ENCODE results near the gene LMO7. TPM values are rescaled to one million over a fixed set of nuclear protein-coding genes. Genes with fewer than 3 reads are reported as not detected.

The LMO7 gene
- total and polyA plus RNA-seq, 2 of the 8 experiments (the other 6 are each of a cell fraction or from before 2014, with no cell fraction given), result 8.1 to 28.3 TPM

- no peak overlapping the region for H3K18ac ChIP-seq (ENCODE audit: extremely low read depth, low read length)
- H2BK120ac ChIP-seq (replicated peaks; ENCODE audit: low read depth, low read length), result no peak overlapping the region
- H2BK15ac ChIP-seq (ENCODE audit: low read length), result no peak overlapping the region
- FAIRE-seq, result no peak
- H3K36me3 ChIP-seq (ENCODE audit: control insufficient read depth in 2 of 4, insufficient read depth in 4 of 4, low read length in 3 of 4), result peaks cover 0 to 2% (median 0%) of the 10 kb centered on the region in 4 experiments; a peak in 1 of 8 replicates
- peaks cover 0 to 3% (median 0%) of the 10 kb centered on the region in 4 experiments; a peak in 1 of 7 replicates for H3K4me1 ChIP-seq (replicated peaks in 1 of 4; ENCODE audit: control insufficient read depth in 3 of 4, insufficient read depth in 4 of 4, low read length in 3 of 4)
- no peak overlapping the region for H2BK20ac ChIP-seq (ENCODE audit: low read length)
- no peaks in the 10 kb centered on the region for H3K27me3 ChIP-seq (replicated peaks in 1 of 4; ENCODE audit: control insufficient read depth in 3 of 4, extremely low read depth in 1 of 4, insufficient read depth in 3 of 4, low read length in 3 of 4)
- H4K20me1 ChIP-seq (replicated peaks in 1 of 2; ENCODE audit: control insufficient read depth in 1 of 2, insufficient read depth in 2 of 2, low read length in 2 of 2), result no peaks in the 10 kb centered on the region
- H3K56ac ChIP-seq (replicated peaks; ENCODE audit: insufficient read length, low read depth, low read length), result no peak overlapping the region
- no peaks in the 10 kb centered on the region for H3K23me2 ChIP-seq (ENCODE audit: low read depth, low read length)
- H3K27ac ChIP-seq (ENCODE audit: low read depth, low read length), result no peak overlapping the region
- no peak overlapping the region for H3K9ac ChIP-seq (replicated peaks in 1 of 4; ENCODE audit: extremely low read depth in 1 of 4, low read depth in 3 of 4, low read length in 3 of 4)
- H2AFZ ChIP-seq (ENCODE audit: low read length), result no peak overlapping the region
- no peak overlapping the region for H3K14ac ChIP-seq (ENCODE audit: insufficient read length)
- no peak overlapping the region for H2BK12ac ChIP-seq (ENCODE audit: low read depth, low read length)
- WGBS, 2 experiments (ENCODE audit: extremely low coverage in 1 of 2, insufficient coverage in 1 of 2, insufficient read length in 1 of 2, insufficient replicate concordance in 2 of 2, low coverage in 1 of 2, low lambda C conversion rate in 2 of 2, missing lambda C conversion rate in 1 of 2), result 86% methylated on average over 1 of the region's 1 CpG; no CpG with 5 or more reads in 1 of the 2 experiments
- H2BK5ac ChIP-seq (ENCODE audit: low read depth, low read length), result no peak overlapping the region
- H4K91ac ChIP-seq (replicated peaks; ENCODE audit: insufficient read length, low read length), result no peak overlapping the region
- ChIA-PET CTCF (ENCODE audit: partially characterized antibody) (no interaction called here), POLR2A (ENCODE audit: partially characterized antibody) (no interaction called here)
- no peaks in the 10 kb centered on the region for H3K79me2 ChIP-seq (ENCODE audit: control insufficient read depth in 1 of 2, insufficient read depth in 2 of 2, low read length in 2 of 2)
- no peak for TF ChIP-seq ASH2L (IDR thresholded peaks at IDR 0.05; ENCODE audit: low read length)
- TF ChIP-seq HDAC6 (IDR thresholded peaks at IDR 0.05; ENCODE audit: low read depth, low read length), result no peak
- TF ChIP-seq MAX (IDR thresholded peaks at IDR 0.05), result no peak
- TF ChIP-seq SIRT6 (IDR thresholded peaks at IDR 0.05; ENCODE audit: low read length), result no peak
- no peaks in the 10 kb centered on the region for H3K9me3 ChIP-seq (ENCODE audit: insufficient read depth in 2 of 2, low read depth in 1 of 2, low read length in 1 of 2)
- no peak overlapping the region for H3K4me2 ChIP-seq (ENCODE audit: insufficient read depth in 1 of 2, low read depth in 2 of 2, low read length in 2 of 2)
- no peak overlapping the region for H4K8ac ChIP-seq (ENCODE audit: extremely low read depth, insufficient read depth, low read length)
- no peaks in the 10 kb centered on the region for H3K79me1 ChIP-seq (ENCODE audit: low read depth, low read length)
- no peak overlapping the region for H4K5ac ChIP-seq (ENCODE audit: insufficient read length, low read depth, low read length)
- no peak overlapping the region for H2AK5ac ChIP-seq (ENCODE audit: low read depth, low read length)
- no peak overlapping the region for H3K4ac ChIP-seq (replicated peaks; ENCODE audit: insufficient read length, low read depth, low read length)
- no peak for DNase-seq (ENCODE audit: low read depth in 1 of 2, low spot score in 2 of 2)
- H3K4me3 ChIP-seq (ENCODE audit: extremely low read depth in 1 of 4, insufficient read depth in 2 of 4, low read depth in 3 of 4, low read length in 4 of 4), result no peak overlapping the region
- no peak overlapping the region for H3K23ac ChIP-seq (ENCODE audit: insufficient read length)
Observed at GRCh38 chr13:75596657-75597182, 39.4 kb upstream of the LMO7 start.
